ENCODE results near the gene TTC32.

GRCh38 chr2:19868224-19868623 lies 33.6 kb downstream of the TTC32 start:
- TF ChIP-seq POLR2A (IDR thresholded peaks at IDR 0.05; ENCODE audit: low read depth, low read length) (no peak), POLR2AphosphoS5 (IDR thresholded peaks at IDR 0.05; ENCODE audit: low read depth, low read length) (no peak), TAF1 (IDR thresholded peaks at IDR 0.05; ENCODE audit: borderline replicate concordance, low read depth, low read length) (no peak)
